Measurements from ENCODE around the gene AVL9. TPM values are rescaled to one million over a fixed set of nuclear protein-coding genes. Genes with fewer than 3 reads are reported as not detected.
"Not testable (repeated sequence)": the region's sequence is repeated elsewhere in the genome, so short reads cannot be mapped to it uniquely, and the experiment has no call there.

AVL9 gene
- total RNA-seq, 2 experiments from 2014 or later, result 37.4 to 56.6 TPM

- ATAC-seq, result no peak
Observed at GRCh38 chr7:32496052-32496813, 944 bp downstream of the AVL9 start.

GRCh38 chr7:32499755-32500154, 4.5 kb downstream of the AVL9 start:
- intact Hi-C loops (cut with DNase I, micrococcal nuclease), result loop anchor here (5.0 to 10.0 kb wide), 5 partner anchors 63 to 1905 kb away; partner anchors contain the start of genes GARS1 (in 2 of the 2), KBTBD2 (in 1 of the 2) and MINDY4 (in 1 of the 2)
- CTCF ChIA-PET, result interaction anchor here (1.0 to 1.6 kb wide), 2 partner anchors 10 to 13 kb away, joined by 5 to 6 read pairs; partner anchors contain the start of gene LSM5
- H3K4me3 Mint-ChIP-seq; DNase-seq; POLR2A ChIA-PET; H3K9me3 Mint-ChIP-seq (ENCODE audit: low read depth); ATAC-seq; H3K27me3 Mint-ChIP-seq: not testable (repeated sequence)
- Mint-ChIP-seq H3K4me1 (peaks cover 57% of the 10 kb centered on the region), H3K36me3 (ENCODE audit: low read depth) (peaks cover 33% of the 10 kb centered on the region), H3K27ac (peak overlapping the region; percentile 25)

More at GRCh38 chr7:32496052-32496813, 944 bp downstream of the AVL9 start:
- no peak for DNase-seq
- Mint-ChIP-seq H3K27ac (peak overlapping the region; percentile 96), H3K4me1 (peaks cover 38% of the 10 kb centered on the region), H3K36me3 (ENCODE audit: low read depth) (peaks cover 27% of the 10 kb centered on the region), H3K27me3 (no peaks in the 10 kb centered on the region), H3K4me3 (peak overlapping the region; percentile 87), H3K9me3 (ENCODE audit: low read depth) (no peaks in the 10 kb centered on the region)
- intact Hi-C loops (cut with DNase I, micrococcal nuclease), result loop anchor here (5.0 to 10.0 kb wide), 5 partner anchors 66 to 1901 kb away; partner anchors contain the start of genes GARS1 (in 2 of the 2), KBTBD2 (in 1 of the 2) and MINDY4 (in 1 of the 2)
- CTCF ChIA-PET, result interaction anchor here (0.6 to 1.9 kb wide), 2 partner anchors 20 to 266 kb away, joined by 3 to 7 read pairs; no protein-coding TSS in a partner anchor
- POLR2A ChIA-PET, result interaction anchor here (0.6 kb wide), 1 partner anchor 563 kb away, joined by 10 read pairs; no protein-coding TSS in a partner anchor

- POLR2A ChIA-PET; ATAC-seq; H3K4me3 Mint-ChIP-seq; DNase-seq; H3K9me3 Mint-ChIP-seq (ENCODE audit: low read depth); H3K27me3 Mint-ChIP-seq; intact Hi-C loops (cut with DNase I, micrococcal nuclease): not testable (repeated sequence)
- Mint-ChIP-seq H3K36me3 (ENCODE audit: low read depth) (peaks cover 33% of the 10 kb centered on the region), H3K27ac (peak overlapping the region; percentile 78), H3K4me1 (peaks cover 57% of the 10 kb centered on the region)
- CTCF ChIA-PET, result interaction anchor here (0.7 to 1.6 kb wide), 4 partner anchors 8 to 628 kb away, joined by 3 to 6 read pairs (median 6); partner anchors contain the start of gene LSM5
Observed at GRCh38 chr7:32500216-32500615, 4.9 kb downstream of the AVL9 start.

- ATAC-seq (peak; percentile 47), DNase-seq (no peak)
- Mint-ChIP-seq H3K27ac (peak overlapping the region; percentile 78), H3K27me3 (no peaks in the 10 kb centered on the region), H3K9me3 (ENCODE audit: low read depth) (no peaks in the 10 kb centered on the region), H3K36me3 (ENCODE audit: low read depth) (peaks cover 33% of the 10 kb centered on the region), H3K4me1 (peaks cover 61% of the 10 kb centered on the region), H3K4me3 (peak overlapping the region; percentile 3)
- intact Hi-C loops (cut with DNase I, micrococcal nuclease), result no loop called here
- POLR2A ChIA-PET, result no interaction called here
- CTCF ChIA-PET, result interaction anchor here (0.7 to 1.4 kb wide), 3 partner anchors 9 to 627 kb away, joined by 3 to 6 read pairs (median 6); no protein-coding TSS in a partner anchor
Observed at GRCh38 chr7:32500922-32501341, 5.6 kb downstream of the AVL9 start.

- Mint-ChIP-seq H3K36me3 (ENCODE audit: low read depth) (peaks cover 33% of the 10 kb centered on the region), H3K27me3 (no peaks in the 10 kb centered on the region), H3K27ac (peak overlapping the region; percentile 51), H3K4me3 (no peak overlapping the region), H3K4me1 (peaks cover 61% of the 10 kb centered on the region), H3K9me3 (ENCODE audit: low read depth) (no peaks in the 10 kb centered on the region)
- intact Hi-C loops (cut with DNase I, micrococcal nuclease), result no loop called here
- ChIA-PET CTCF (interaction anchor here (1.4 kb wide), 1 partner anchor 10 kb away, joined by 6 read pairs; no protein-coding TSS in a partner anchor), POLR2A (no interaction called here)
- DNase-seq (no peak), ATAC-seq (no peak)
Observed at GRCh38 chr7:32501522-32501921, 6.2 kb downstream of the AVL9 start.

- Mint-ChIP-seq H3K4me3 (peak overlapping the region; percentile 37), H3K9me3 (ENCODE audit: low read depth) (no peaks in the 10 kb centered on the region), H3K36me3 (ENCODE audit: low read depth) (peaks cover 27% of the 10 kb centered on the region), H3K4me1 (peaks cover 59% of the 10 kb centered on the region), H3K27ac (peak overlapping the region; percentile 85), H3K27me3 (no peaks in the 10 kb centered on the region)
- intact Hi-C loops (cut with DNase I, micrococcal nuclease), result no loop called here
- DNase-seq (peak; percentile 59), ATAC-seq (peak; percentile 72)
- CTCF ChIA-PET, result no interaction called here
- POLR2A ChIA-PET, result no interaction called here
Observed at GRCh38 chr7:32502728-32503127, 7.4 kb downstream of the AVL9 start.

GRCh38 chr7:32506266-32507054, 11.2 kb downstream of the AVL9 start:
- intact Hi-C loops (cut with DNase I, micrococcal nuclease), result loop anchor here (1.0 kb wide), 2 partner anchors 16 to 34 kb away; partner anchors contain the start of gene LSM5 (in 1 of the 2)
- CTCF ChIA-PET, result interaction anchor here (0.8 to 0.9 kb wide), 2 partner anchors 15 to 27 kb away, joined by 3 read pairs; no protein-coding TSS in a partner anchor
- DNase-seq (peak; percentile 54), ATAC-seq (peak; percentile 88)
- Mint-ChIP-seq H3K36me3 (ENCODE audit: low read depth) (peaks cover 22% of the 10 kb centered on the region), H3K27ac (peak overlapping the region; percentile 88), H3K27me3 (no peaks in the 10 kb centered on the region), H3K4me3 (peak overlapping the region; percentile 17), H3K9me3 (ENCODE audit: low read depth) (no peaks in the 10 kb centered on the region), H3K4me1 (peaks cover 60% of the 10 kb centered on the region)
- POLR2A ChIA-PET, result interaction anchor here (0.9 kb wide), 1 partner anchor 11 kb away, joined by 8 read pairs; the partner anchor contains the start of gene AVL9

- H3K4me3 Mint-ChIP-seq, result no peak overlapping the region
- intact Hi-C loops (cut with DNase I, micrococcal nuclease), result no loop called here
- H3K4me1 Mint-ChIP-seq, result peaks cover 63% of the 10 kb centered on the region
- H3K9me3 Mint-ChIP-seq (ENCODE audit: low read depth), result no peaks in the 10 kb centered on the region
- ChIA-PET POLR2A (no interaction called here), CTCF (no interaction called here)
- DNase-seq (no peak), ATAC-seq (no peak)
- peak overlapping the region; percentile 55 for H3K27ac Mint-ChIP-seq
- peaks cover 22% of the 10 kb centered on the region for H3K36me3 Mint-ChIP-seq (ENCODE audit: low read depth)
- no peaks in the 10 kb centered on the region for H3K27me3 Mint-ChIP-seq
Observed at GRCh38 chr7:32507414-32507813, 12.1 kb downstream of the AVL9 start.

- ChIA-PET CTCF (interaction anchor here (1.5 kb wide), 1 partner anchor 11 kb away, joined by 6 read pairs; no protein-coding TSS in a partner anchor), POLR2A (no interaction called here)
- Mint-ChIP-seq H3K27ac (peak overlapping the region; percentile 29), H3K4me3 (no peak overlapping the region), H3K9me3 (ENCODE audit: low read depth) (peaks cover 2% of the 10 kb centered on the region), H3K36me3 (ENCODE audit: low read depth) (peaks cover 32% of the 10 kb centered on the region), H3K27me3 (no peaks in the 10 kb centered on the region), H3K4me1 (peaks cover 83% of the 10 kb centered on the region)
- ATAC-seq (no peak), DNase-seq (no peak)
- intact Hi-C loops (cut with DNase I, micrococcal nuclease), result no loop called here
Observed at GRCh38 chr7:32511791-32512190, 16.5 kb downstream of the AVL9 start.

GRCh38 chr7:32513210-32513609, 17.9 kb downstream of the AVL9 start:
- peaks cover 74% of the 10 kb centered on the region for H3K4me1 Mint-ChIP-seq
- CTCF ChIA-PET, result interaction anchor here (1.0 to 1.5 kb wide), 2 partner anchors 13 to 22 kb away, joined by 4 to 6 read pairs; no protein-coding TSS in a partner anchor
- H3K27ac Mint-ChIP-seq, result no peak overlapping the region
- intact Hi-C loops (cut with DNase I, micrococcal nuclease), result no loop called here
- ATAC-seq (no peak), DNase-seq (no peak)
- H3K27me3 Mint-ChIP-seq, result no peaks in the 10 kb centered on the region
- no peak overlapping the region for H3K4me3 Mint-ChIP-seq
- peaks cover 7% of the 10 kb centered on the region for H3K9me3 Mint-ChIP-seq (ENCODE audit: low read depth)
- POLR2A ChIA-PET, result no interaction called here
- H3K36me3 Mint-ChIP-seq (ENCODE audit: low read depth), result peaks cover 43% of the 10 kb centered on the region
